HG02943 (cell line): ENCODE results near the gene CNOT2.

Experiments
- ATAC-seq: cut with Tn5 transposase; IDR thresholded peaks from one replicate; pipeline ENCODE4 v1.9.1; 2021; ENCODE audit warnings: mild to moderate bottlenecking, low read depth, moderate library complexity; ENCODE audit not compliant: unreplicated experiment

The CNOT2 gene

GRCh38 chr12:70242695-70243509 is at the start of gene CNOT2:
TSS of gene CNOT2 (plus strand) at chr12:70243433. CDS start at chr12:70278227, 34,794 bp downstream.
- ATAC-seq = peak; percentile 63

GRCh38 chr12:70194076-70194475 is 49.2 kb upstream of the CNOT2 start:
- ATAC-seq = no peak

GRCh38 chr12:70196811-70197281 is 46.4 kb upstream of the CNOT2 start:
- no peak for ATAC-seq

- no peak for ATAC-seq
Observed at GRCh38 chr12:70197345-70197744, 45.9 kb upstream of the CNOT2 start.

- no peak for ATAC-seq
Observed at GRCh38 chr12:70213707-70214106, 29.5 kb upstream of the CNOT2 start.

GRCh38 chr12:70214972-70215617 is 28.1 kb upstream of the CNOT2 start:
- no peak for ATAC-seq

- ATAC-seq = no peak
Observed at GRCh38 chr12:70217416-70217815, 25.8 kb upstream of the CNOT2 start.

- no peak for ATAC-seq
Observed at GRCh38 chr12:70221626-70222025, 21.6 kb upstream of the CNOT2 start.

- ATAC-seq = no peak
Observed at GRCh38 chr12:70227911-70228310, 15.3 kb upstream of the CNOT2 start.

GRCh38 chr12:70230934-70231606 is 12.2 kb upstream of the CNOT2 start:
- no peak for ATAC-seq

- ATAC-seq = no peak
Observed at GRCh38 chr12:70236990-70237389, 6.2 kb upstream of the CNOT2 start.

GRCh38 chr12:70240673-70241072 is 2.6 kb upstream of the CNOT2 start:
- no peak for ATAC-seq

GRCh38 chr12:70241845-70242244 is 1.4 kb upstream of the CNOT2 start:
- ATAC-seq = no peak

- peak; percentile 64 for ATAC-seq
Observed at GRCh38 chr12:70243510-70244371, 508 bp downstream of the CNOT2 start.

GRCh38 chr12:70244409-70244808 is 1.2 kb downstream of the CNOT2 start:
- ATAC-seq = no peak

GRCh38 chr12:70245458-70245857 is 2.2 kb downstream of the CNOT2 start:
- ATAC-seq = no peak

GRCh38 chr12:70246580-70246979 is 3.3 kb downstream of the CNOT2 start:
- ATAC-seq = no peak

GRCh38 chr12:70247653-70248199 is 4.5 kb downstream of the CNOT2 start:
- ATAC-seq = no peak

- no peak for ATAC-seq
Observed at GRCh38 chr12:70248876-70249275, 5.6 kb downstream of the CNOT2 start.

- no peak for ATAC-seq
Observed at GRCh38 chr12:70249903-70250302, 6.7 kb downstream of the CNOT2 start.
